HUDEP-2 (cell line): Measurements from ENCODE around the gene ATP2A1.
"Not testable (repeated sequence)": the region's sequence is repeated elsewhere in the genome, so short reads cannot be mapped to it uniquely, and the experiment has no call there.

Experiments used
- DNase-seq, 76 experiments: peaks; one replicate each; lab custom pipeline; 2025; ENCODE audit not compliant: unreplicated experiment in 76 of 76; lab: John Stamatoyannopoulos, UW

The ATP2A1 gene

DNA sequence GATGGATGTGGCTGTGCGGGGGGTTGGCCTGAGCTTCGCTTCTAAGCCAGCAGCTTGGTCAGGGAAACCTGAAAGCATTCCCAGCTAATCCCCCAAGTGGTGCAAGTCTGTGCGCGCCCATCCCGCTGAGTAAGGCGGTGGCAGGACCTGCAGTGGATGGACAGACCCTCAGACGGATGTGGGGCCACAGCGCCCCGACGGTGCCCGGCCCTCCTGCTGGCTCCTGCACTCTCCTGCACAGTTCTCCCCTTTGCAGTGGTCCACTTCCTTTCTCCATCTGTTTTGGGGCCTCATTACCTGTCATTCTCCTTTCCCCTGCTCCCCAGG lies 2.3 kb downstream of the ATP2A1 start:
- no peak for DNase-seq

DNA sequence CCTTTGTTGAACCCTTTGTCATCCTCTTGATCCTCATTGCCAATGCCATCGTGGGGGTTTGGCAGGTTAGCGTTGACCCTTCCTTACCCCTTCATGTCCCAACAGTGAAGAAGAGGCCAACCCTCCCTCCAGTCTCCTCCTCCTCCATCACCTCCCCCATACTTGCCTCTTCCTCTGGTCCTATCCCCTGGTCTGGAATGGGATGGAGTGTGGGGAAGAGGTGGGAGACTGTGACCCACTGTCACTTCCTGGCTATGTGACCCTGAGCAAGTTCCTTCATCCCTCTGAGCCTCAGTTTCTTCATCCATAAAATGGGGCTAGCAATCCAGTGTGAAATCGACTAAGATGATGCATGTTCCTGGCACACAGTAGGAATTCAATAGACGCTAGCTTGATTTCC lies 2.7 kb downstream of the ATP2A1 start:
- DNase-seq: no peak

DNA sequence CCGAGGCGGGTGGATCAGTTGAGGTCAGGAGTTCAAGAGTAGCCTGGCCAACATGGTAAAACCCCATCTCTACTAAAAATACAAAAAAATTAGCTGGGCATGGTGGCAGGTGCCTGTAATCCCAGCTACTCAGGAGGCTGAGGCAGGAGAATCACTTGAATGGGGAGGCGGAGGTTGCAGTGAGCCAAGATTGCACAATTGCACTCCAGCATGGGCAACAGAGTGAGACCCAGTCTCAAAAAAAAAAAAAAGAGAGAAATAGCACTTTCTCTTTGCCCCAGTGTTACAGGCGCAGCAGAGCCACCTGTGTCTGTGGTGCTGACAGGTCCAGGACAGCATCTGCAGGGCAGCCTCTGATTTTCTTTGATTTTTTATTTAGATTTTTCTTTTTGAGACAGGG lies 3.3 kb downstream of the ATP2A1 start:
- not testable (repeated sequence) for DNase-seq

DNA sequence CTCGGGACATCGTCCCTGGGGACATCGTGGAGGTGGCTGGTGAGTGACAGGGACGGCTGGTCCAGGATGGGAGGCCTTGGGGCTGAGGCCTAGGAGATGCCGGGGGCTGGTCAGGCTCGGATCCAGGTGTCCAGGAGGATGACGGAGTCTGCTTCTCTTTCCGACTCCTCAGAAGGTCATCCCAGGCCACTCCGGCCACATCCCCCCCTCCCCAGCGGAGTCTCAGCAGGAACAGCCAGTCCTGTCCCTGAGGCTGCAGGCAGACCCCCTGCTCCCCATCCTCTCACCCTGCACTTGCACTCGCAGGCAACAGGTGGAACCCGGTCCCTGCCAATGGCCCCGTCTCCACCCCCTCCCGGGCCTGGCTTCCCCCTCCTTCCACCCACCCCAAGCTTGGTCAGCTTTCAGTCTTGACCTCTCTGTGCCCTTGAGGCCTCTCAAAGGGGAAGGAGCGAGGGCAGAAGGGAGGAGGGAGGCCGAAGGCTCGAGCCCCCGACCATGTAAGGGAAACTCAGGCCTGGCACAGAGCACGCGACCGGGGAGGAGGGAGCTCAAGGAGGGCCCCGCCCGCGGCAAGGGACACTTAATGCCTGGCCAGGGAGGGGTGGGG lies 4.4 kb downstream of the ATP2A1 start:
- DNase-seq: no peak

DNA sequence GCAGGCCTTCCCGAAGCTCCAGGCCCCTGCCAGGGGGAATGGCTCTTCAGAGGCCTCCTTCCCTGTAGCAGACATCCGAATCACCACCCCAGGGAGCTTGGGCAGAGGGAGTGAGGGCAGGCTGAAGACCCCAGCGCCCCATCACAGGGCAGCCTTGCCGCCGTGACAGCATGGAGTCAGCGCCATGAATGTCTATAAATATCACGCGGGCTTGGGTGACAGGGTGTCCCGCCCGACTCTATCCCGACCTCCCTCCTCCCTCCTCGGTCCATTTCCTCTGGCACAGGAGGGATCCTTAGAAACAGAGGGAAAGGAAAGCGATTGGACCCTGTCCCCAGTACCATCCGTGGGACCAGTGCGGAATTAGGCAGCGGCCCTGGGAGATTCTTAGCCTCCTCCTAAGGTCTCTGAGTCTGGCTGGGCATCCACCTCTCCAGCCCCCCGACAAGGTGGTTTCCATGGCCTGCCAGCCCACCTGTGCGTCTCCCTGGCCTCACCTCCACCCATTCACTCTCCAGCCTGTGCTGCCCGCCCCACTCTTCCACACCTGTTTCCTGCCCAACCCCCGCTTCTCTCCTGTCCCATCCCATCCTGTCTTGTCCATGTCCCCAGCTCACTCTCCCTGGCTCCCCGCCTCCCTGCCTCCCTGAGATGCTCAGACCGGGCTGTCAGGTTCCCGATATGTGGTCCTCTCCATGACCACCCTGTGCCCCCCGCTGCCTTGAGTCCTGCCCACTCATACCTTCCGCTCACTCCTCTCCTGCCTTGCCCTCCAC lies 5.1 kb downstream of the ATP2A1 start:
- no peak for DNase-seq

DNA sequence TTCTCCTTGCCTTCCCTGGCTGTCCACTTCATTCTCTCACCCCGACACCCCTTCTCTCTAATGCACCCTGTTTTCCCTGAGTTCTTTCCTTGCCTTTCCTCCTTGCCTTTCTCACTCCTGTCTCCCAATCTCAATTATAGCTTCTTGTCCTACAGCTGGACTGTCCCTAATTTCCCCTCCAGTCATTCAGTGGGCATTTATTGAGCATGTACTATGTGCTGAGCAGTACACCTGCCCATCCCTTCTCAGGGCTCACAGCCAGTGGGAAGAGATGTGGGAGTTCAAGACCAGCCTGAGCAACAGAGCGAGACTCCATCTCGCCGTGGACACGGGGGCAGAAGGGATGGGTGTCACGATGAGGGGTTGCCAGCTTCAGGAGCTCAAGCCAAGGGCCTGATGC lies 5.8 kb downstream of the ATP2A1 start:
- no peak for DNase-seq

DNA sequence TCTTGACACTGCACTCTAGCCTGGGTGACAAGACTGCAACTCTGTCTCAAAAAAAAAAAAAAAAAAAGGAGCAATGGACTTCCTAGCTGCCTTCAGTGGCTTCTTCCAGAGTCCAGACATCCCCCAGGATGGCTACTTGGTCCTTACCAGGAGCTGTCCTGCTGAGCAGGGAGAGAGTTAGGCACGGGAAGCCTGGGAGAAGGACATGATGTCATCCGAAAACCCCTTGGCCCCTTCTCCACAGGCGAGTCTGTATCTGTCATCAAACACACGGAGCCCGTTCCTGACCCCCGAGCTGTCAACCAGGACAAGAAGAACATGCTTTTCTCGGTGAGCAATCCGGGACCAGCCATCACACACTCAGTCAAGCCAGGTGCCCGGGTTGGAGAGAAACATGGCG lies 8.7 kb downstream of the ATP2A1 start:
- no peak for DNase-seq

DNA sequence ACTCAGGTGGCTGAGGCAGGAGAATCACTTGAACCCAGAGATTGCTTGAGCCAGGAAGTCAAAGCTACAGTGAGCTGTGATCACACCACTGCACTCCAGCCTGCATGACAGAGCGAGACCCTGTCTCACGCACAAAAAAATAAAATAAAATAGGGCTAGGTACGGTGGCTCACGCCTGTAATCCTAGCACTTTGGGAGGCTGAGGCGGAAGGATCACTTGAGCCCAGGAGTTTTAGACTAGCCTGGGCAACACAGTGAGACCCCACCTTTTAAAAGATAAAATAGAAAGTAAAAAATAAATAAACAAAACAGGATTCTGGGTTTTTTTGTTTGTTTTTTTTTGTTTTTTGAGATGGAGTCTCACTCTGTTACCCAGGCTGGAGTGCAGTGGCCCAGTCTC lies 12.1 kb downstream of the ATP2A1 start:
- DNase-seq: not testable (repeated sequence)

DNA sequence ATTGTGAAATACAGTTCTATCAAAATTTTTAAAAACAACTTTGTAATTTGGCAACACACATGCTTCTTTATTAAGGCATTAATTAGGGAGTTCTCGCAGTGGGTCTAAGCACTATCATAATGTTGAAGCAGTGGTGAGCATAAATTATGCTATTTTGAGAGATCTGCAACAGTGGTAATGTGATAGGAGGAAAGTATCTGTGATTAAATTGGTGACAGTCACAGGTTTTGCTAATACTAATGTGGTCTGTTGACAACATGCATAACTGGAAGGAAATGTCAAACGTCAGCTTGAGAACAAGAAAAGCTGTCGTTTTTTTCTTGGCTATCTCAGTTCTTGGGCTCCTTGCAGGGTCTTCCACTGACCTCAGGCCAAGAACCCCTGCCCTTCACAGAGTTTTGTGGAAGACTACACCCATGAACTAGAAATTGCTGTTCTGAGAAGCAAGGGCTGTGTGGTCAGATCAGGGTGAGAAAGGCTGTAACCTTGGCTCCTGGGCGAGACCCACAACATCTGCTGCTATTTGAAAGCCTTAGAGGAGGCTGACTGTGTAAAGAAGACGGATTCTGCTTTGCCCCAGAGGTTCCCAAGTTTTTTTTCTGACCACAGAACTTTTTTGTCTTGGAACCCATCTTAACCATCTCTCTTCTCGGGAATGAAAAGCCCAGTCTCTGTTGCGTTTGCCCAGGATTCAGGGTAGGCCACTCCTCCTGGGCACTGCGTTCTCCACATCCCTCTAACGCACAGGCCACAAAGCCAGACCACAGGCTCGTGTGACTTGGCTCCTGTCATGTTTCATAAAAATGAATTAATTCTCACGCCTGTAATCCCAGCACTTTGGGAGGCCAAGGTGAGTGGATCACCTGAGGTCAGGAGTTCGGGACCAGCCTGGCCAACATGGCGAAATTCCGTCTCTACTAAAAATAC lies 13.9 kb downstream of the ATP2A1 start:
- no peak for DNase-seq

DNA sequence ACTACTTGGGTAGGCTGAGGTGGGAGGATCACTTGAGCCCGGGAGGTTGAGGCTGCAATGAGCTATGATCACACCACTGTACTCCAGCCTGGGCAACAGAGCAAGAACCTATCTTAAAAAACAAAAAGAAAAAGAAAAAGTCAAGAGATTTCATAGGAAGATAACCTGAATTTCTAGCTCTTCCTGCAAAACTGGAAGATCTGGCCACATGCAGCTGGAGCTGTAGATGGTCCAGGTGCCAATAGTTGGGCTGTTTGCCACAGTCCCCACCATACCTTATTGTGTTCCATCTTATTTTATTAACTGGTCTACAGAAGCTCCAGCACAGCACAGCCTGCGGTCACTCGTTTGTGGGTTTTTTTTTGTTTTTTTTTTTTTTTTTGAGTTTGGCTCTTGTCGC lies 15.0 kb downstream of the ATP2A1 start:
- DNase-seq: no peak

DNA sequence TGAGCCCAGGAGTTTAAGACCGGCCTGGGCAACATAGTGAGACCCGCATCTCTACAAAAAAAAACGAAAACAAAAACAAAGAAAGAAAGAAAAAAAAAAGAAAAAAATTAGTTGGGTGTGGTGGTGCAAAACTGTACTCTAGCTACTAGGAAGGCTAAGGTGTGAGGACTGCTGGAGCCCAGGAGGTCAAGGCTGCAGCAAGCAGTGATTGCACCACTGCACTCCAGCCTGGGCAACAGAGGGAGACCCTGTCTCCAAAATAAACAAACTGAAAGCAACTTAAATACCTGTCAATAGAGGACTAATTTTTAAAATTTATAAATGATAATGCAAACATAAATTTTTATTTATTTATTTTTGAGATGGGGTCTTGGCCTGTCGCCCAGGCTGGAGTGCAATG lies 17.3 kb downstream of the ATP2A1 start:
- DNase-seq: no peak

DNA sequence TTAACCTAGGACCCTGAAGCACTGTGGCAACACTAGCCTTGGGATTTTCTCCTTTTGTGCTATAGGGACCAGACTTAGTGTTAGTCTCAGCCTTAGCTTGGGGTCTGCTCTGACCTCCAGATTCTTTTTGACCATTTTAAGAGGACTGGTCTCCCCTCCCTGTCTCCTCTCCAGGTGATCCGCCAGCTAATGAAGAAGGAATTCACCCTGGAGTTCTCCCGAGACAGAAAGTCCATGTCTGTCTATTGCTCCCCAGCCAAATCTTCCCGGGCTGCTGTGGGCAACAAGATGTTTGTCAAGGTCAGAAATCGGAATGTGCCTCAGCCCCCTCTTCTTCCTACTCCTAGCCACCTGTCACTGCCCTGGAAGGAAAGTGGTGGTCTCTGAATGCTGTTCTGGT lies 19.5 kb downstream of the ATP2A1 start:
- no peak for DNase-seq

DNA sequence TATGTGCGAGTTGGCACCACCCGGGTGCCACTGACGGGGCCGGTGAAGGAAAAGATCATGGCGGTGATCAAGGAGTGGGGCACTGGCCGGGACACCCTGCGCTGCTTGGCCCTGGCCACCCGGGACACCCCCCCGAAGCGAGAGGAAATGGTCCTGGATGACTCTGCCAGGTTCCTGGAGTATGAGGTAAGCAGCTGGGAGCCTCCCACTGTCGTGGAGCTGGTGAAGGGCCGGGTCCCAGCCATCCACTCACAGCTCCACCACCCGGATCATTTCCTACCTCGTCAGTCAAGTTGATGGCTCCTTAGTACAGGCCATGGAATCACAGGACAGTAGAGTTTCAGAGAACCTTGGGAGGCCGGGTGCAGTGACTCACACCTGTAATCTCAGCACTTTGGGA lies 20.0 kb downstream of the ATP2A1 start:
- DNase-seq: no peak

DNA sequence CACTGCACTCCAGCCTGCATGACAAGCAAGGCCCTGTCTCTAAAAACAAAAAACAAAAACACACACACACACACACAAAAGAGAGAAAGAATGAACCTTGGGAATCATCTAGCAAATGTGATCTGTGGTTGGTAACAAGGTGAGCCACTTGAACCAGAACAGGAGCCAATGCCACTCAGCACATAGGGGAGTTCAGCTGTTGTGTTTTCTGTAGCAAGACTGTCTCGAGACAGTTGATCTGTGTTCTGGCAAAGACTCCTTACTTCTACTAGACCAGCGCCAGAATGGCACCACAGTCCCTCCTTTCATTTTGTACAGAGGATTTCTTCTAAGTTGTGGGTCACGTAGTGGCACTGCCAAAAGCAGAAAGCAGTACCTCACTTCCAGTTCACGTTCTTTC lies 20.7 kb downstream of the ATP2A1 start:
- no peak for DNase-seq

DNA sequence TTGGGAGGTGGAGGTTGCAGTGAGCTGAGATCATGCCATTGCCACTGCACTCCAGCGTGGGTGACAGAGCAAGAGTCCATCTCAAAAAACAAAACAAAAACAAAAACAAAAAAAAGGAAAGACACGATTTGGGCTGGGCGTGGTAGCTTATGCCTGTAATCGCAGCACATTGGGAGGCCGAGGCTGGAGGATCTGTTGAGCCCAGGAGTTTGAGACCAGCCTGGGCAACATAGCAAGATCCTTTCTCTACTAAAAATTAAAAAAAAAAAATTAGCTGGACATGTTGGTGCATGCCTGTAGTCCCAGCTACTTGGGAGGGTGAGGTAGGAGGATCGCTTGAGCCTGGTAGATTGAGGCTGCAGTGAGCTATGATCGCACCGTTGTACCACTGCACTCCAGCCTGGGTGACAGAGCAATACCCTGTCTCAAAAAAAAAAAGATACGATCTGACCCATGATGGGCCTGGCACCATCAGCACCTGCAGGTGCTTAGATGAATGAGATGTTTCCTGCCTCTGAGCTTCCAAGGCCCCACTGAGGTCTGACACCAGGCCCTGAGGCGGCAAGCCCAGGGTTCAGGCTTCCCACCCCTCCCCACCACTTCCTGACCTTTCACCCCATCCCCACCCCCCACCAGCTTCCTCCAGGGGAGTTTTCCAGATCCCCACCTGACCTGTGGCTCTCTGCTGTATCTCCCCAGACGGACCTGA lies 21.7 kb downstream of the ATP2A1 start:
- DNase-seq: no peak

DNA sequence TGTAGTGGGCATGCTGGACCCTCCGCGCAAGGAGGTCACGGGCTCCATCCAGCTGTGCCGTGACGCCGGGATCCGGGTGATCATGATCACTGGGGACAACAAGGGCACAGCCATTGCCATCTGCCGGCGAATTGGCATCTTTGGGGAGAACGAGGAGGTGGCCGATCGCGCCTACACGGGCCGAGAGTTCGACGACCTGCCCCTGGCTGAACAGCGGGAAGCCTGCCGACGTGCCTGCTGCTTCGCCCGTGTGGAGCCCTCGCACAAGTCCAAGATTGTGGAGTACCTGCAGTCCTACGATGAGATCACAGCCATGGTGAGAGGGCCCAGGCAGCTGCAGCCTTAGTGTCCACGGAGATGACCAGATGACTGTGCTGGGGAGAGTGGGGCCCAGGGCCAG lies 22.3 kb downstream of the ATP2A1 start:
- no peak for DNase-seq

DNA sequence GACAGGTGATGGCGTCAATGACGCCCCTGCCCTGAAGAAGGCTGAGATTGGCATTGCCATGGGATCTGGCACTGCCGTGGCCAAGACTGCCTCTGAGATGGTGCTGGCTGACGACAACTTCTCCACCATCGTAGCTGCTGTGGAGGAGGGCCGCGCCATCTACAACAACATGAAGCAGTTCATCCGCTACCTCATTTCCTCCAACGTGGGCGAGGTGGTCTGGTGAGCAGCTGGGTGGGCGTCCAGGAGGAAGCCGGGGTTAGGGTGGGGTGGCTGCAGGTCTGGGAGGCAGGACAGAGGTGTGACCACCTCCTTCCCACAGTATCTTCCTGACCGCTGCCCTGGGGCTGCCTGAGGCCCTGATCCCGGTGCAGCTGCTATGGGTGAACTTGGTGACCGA lies 23.6 kb downstream of the ATP2A1 start:
- DNase-seq: no peak

DNA sequence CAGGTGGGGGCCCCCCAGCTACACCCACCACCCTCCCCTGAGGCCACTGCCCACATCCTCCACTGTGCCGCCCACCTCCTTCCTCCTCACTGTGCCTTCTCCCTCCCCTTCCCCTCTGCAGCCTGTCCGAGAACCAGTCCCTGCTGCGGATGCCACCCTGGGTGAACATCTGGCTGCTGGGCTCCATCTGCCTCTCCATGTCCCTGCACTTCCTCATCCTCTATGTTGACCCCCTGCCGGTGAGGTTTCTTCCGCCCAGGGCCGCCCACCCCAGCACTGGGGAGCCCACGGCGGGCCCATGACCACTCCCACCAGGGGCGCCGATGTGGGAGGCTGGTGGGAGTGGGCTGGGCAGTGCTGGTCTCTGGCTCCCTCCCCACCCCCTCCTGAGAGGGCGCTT lies 24.6 kb downstream of the ATP2A1 start:
- DNase-seq: no peak

DNA sequence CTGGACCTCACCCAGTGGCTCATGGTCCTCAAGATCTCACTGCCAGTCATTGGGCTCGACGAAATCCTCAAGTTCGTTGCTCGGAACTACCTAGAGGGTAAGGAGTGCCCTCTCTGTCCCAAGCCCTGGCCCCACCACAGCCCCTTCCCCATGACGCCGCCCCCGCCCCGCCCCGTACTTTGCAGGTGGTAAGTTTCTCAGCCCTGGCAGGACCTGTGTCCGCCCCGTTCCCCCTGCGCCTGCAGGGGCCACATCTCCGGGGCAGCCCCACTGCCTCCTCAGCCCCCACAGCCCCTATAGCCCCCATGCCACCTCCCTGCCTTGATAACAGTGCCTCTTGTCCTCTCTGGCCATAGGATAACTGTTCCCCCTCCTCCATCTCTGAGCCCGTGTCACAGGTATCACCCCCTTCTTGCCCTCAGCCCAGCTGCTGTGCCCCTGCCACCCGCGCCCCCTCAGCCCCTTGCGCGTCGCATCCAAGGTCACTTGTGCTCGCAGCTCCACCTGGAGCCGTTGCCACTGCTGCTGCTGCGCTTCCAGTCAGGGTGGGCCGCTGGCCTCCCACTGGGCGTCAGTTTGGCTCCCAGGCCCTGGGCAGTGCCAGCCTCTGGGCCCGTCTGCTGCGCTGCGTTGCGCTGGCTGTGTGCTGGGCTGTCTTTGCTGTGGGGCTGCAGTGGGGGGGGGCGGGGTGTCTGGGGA lies 25.2 kb downstream of the ATP2A1 start:
- DNase-seq: no peak

DNA sequence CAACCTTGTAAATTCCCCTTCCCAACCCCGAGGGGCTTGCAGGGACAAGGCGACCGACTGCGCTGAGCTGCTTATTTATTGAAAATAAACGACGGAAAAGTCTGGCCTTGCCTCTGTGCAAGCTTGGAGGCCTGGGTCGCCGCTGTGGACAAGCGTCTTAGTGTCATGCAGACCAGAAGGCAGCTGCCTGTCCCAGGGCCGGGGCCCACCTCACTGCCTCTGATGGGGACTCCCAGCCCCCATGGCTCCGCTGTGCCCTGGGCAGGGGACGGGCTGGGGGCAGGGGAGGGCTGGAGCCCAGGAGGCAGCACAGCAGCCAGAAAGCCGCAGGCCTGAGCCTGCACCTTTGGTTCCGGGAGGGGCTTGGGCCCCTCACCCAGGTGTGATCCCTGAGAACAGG lies 26.1 kb downstream of the ATP2A1 start:
- no peak for DNase-seq

DNA sequence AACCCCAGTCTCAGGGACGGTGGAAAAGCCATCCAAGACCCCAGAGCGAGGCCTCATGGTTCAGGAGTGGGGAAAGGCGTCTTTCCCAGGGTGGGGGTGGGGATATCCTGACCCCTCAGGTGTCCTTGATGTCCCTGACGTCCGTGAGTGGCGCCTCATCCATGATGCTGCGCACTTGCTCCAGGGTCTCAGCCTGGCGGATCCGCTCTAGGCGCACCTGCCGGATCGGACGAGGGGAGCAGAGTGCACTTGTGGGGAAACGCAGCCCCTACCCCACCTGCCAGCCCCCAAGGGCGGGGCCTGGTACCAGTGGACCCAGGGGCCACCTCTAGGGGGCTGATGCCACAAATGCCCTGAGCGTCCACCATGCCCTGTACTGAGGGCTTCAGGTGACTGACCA lies 26.5 kb downstream of the ATP2A1 start:
- DNase-seq: no peak
